ENCODE results near the gene CLEC3B.
"Not testable (repeated sequence)": the region's sequence is repeated elsewhere in the genome, so short reads cannot be mapped to it uniquely, and the experiment has no call there.

Gene CLEC3B

DNA sequence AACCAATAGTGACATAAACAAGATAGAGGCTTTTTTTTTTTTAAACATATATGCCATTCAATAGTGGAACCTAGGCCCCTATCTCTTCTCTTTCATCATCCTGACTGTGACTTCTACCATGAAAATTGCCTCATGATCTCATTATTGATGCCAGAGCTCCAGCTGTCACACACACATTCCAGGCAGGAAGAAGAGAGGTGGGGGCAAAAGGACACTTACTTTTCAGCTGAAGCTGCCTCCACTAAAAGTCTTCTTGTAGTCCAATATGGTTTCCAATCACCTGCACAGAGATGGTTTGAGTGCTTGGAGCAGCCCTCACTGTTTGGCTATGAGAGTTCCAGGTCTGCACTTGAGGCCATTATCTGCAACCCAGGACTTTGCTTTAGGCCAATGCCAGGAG is 45.0 kb downstream of the CLEC3B start:
- no peak for FAIRE-seq

DNA sequence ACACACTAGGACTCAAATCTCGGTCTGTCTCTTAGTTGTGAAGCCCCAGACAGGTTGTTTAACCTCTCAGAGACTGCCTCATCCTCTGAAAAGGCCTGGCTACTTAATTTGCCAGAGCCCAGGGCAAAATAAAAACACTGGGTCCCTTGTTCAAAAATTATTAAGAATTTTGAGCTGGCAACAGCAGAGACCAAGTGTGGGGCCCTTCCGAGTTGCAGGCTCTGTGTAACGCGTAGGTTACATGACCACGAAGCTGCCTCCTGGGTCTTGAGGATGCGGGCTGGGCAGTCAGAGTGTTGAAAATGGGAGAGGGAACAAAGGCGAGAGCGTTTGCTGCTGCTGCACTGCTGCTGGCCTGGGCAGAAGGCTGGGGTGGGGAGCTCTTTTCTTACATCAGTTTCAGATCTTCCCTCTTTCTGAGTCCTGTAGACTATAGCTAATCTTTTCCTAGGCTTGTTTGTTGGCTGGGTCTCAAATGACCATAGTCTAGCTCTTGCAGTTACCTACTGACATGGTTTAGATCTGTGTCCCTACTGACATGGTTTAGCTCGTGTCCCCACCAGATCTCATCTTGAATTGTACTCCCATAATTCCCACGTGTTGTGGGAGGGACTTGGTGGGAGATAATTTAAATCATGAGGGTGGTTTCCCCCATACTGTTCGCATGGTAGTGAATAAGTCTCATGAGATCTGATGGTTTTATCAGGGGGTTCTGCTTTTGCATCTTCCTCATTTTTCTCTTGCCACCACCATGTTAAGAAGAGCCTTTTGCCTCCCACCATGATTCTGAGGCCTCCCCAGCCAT is 49.9 kb downstream of the CLEC3B start:
- no peak for FAIRE-seq

DNA sequence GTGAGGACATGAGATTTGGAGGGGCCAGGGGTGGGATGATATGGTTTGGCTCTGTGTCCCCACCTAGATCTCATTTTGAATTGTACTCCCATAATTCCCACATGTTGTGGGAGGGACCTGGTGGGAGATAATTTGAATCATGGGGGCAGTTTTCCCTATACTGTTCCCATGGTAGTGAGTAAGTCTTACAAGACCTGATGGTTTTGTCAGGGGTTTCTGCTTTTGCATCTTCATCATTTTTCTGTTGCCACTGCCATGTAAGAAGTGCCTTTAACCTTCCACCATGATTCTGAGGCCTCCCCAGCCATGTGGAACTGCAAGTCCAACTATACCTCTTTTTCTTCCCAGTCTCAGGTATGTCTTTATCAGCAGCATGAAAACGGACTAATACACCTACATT is 52.2 kb downstream of the CLEC3B start:
- not testable (repeated sequence) for FAIRE-seq

DNA sequence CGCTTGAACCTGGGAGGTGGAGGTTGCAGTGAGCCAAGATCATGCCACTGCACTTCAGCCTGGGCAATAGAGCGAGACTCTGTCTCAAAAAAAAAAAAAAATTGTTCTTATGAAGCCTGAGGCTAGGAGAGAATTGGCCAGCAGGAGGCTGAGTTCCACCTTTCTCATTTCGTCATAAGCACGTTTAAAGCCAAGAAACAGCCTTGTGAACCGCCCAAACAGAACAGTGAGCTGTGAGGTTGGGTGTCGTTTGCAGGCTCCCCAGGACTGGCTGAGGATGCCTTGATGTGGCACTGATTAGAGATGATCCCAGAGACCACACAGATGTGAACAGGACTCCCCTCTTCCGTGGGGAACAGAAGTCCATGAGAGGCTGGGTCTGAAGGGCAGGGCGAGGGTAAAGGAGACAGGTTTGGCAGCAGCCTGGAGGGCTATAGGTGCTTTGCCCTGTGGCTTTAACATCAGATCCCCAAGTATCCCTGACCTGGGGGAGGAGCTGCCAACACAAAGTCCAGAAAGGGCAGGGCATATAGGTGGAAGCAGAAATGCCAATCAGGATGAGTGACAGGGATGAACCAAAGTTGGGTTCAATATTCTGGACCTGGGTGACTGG is 52.9 kb downstream of the CLEC3B start:
- no peak for FAIRE-seq

DNA sequence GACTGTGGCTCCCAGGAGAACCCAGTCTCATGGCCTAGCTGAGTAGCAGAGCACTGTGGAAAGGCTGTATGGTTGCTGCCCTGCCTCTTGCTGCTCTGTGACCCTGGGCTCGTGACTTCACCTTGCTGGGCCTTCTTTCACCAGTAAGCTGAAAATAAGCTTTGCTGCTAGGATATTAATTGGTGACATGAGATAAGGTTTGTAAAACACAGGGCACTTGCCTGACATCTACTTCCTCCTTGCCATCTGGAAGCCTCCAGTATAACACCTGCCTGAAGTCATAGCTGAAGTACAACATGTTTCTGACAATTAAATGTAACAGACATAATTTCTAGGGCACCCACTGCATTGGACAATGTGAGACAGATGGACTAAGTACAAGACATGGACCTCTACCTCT is 53.6 kb downstream of the CLEC3B start:
- FAIRE-seq = no peak

DNA sequence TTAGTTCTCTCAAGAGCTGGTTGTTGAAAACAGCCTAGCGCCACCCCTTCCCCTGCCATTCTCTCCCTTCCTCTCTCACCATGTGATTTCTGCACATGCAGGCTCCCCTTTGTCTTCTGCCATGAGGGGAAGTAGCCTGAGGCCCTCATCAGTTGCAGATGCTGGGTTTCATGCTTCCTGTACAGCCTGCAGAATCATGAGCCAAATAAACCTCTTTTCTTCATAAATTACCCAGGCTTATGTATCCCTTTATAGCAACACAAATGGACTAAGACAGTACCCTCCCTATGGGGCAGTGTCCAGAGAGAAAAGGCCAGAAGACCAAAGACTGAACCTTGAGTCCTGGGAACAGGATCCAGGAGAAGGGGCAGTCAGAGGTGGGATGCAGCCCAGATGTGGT is 54.7 kb downstream of the CLEC3B start:
- no peak for FAIRE-seq

DNA sequence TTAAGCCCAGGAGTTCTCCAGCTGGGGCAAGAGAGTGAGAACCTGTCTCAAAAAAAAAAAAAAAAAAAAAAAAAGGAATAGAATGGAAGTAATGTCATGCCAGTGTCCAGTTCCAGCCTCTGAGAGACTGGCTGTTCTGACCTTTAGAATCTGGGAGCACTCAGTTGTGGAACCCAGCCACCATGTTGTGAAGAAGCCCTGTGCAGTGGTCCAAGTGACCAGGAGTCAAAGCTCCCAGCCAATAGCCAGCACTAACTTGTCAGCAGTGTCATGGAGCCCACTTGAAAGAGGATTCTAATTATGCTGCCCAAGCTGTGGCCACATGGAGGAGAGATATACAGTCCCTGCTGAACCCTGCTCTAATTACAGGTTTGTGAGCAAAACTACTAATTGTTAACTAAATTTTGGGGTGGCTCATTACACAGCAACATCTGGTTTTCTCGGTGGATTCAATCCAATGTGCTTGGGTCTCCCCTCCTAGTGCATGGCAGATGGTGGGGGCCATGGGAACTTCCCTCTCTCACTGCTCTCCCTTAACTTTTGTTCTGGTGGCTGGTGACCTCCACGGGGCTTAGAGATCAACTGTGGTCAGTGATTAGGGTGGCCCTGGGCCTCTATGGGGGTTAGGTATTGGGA is 55.5 kb downstream of the CLEC3B start:
- no peak for FAIRE-seq

DNA sequence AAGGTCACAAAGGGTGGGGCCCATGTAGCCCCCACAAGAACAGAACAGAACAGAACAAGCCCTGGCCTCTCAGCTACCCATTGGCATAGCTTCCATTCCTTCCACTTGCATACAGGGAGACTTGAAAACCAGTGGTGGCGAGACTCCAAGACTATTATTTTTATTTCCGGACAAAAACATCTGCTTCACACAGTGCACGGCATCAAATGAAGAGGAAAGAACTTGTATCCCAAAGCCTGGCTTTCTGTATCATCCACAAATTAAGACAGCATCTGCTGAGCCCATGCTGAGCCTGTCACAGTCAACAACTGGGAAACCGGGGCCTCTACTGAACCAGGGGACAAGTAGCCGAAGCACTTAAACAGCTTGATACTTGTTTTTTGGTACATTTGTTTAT is 56.0 kb downstream of the CLEC3B start:
- no peak for FAIRE-seq

DNA sequence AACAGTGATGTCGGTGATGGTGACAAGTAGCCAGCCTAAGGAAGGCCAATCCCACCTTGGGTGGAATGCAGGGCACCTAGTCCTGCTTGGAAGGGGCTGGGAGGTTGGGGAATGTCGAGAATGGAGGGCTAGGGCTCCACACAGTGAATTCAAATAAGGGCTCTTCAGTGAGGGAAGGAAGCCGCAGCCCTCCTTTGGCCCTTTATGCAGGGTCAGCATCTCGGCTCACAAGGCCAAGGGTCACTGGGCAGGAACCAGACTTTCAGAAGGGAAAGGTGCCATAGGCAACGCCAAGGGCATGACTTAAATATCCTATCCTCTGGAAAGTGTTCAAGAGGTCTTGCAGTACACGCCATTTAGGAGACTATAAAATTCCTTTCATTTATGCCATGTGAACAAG is 56.9 kb downstream of the CLEC3B start:
- FAIRE-seq = no peak

DNA sequence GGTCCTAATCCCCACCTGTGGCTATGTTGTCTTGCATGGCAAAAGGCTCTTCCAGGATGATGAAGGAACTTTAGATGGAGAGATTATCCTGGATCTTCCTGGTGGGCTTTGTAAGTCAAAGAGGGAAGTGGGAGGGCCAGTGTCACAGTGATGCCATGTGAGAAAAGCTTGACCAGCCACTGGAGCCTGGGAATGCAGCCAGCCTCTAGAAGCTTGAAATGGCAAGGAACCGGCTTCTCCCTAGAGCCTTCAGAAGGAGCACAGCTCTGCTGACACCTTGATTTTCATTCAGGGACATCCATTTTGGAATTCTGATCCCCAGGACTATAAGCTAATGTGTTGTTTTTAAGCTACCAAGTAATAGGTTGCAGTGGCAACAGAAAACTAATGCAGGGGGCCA is 58.3 kb downstream of the CLEC3B start:
- no peak for FAIRE-seq

DNA sequence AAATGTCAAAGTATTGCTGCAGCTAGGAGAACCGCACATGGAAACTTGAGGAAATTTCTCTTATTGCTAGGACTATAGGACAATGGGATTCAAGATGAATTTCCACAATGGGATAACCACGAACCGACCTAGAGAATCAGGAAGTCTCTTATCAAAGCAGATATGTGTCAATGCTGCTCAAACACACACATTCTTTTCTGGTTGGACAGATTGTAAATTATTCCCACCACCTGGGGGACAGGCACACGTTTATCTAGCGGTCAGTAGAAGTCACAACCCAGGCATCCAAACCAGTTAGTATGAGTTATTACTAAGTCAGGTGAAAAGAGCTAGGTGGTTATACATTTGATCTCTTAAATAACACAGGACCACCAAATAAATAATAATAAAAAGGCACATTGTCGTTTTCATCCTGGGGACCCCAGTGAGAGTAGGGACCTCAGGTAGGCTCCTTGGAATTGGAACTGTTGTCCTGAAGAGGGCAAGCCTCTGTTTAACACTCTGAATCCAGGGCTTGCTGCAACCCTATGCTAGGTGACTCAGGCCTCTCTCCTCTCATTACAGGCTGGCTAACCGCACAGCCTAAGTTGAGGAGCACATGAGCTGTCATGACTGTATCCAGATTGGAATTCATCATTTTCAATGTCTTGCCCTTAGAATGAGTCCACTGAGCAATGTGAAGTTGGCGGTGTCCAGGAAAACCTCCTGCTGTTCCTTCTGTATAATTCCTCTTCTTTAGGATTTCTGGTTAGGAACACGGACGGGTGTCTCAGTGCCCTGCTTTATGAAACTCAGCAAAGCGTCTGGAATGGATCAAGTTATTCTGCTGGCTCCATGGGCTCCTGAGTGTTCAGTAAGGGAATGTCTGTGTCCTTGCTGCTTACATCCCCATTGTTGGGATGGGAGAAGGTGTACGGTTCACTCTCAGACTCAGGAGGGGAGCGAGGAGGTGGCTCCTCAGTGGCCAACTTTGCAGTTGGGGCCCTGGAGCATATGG is 59.0 kb downstream of the CLEC3B start:
- FAIRE-seq = no peak

Data from colon (tissue), 2 donors.